Measurements from ENCODE around the gene YTHDF1. TPM values are rescaled to one million over a fixed set of nuclear protein-coding genes. Genes with fewer than 3 reads are reported as not detected.
"Not testable (repeated sequence)": the region's sequence is repeated elsewhere in the genome, so short reads cannot be mapped to it uniquely, and the experiment has no call there.

Gene YTHDF1
- total RNA-seq, 2 donors from 2014 or later: 34.7 to 39.1 TPM

- ATAC-seq: peak in 1 of 2 donors; percentile 35
- Mint-ChIP-seq H3K27ac (no peak overlapping the region), H3K36me3 (no peaks in the 10 kb centered on the region), H3K9me3 (no peaks in the 10 kb centered on the region)
- no peak for DNase-seq (ENCODE audit: low spot score in 2 of 2)
Observed at GRCh38 chr20:63253438-63254231, 37.7 kb upstream of the YTHDF1 start.

GRCh38 chr20:63253065-63253437 is 37.1 kb upstream of the YTHDF1 start:
- no peaks in the 10 kb centered on the region for H3K9me3 Mint-ChIP-seq

DNA sequence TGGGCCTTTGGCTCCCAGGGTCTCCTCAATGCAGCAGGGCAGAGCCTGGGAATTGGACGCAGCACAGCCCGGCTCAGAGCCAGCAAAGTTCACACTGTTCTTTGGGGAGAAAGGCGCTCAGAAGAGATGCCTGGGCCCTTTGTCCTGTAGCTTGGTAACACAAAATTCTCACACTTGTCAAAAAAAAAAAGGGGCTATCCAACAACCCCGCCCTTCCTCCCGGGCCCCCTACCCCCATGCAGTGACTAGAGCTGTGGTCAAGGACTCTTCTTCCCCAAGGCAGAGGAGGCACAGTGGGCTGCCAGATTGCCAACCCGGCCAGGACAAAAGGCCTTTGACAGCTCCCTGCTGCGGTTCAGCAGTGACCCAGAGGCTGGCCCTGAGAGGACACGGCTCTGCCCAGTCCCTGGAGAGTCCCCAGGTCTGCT is 36.4 kb upstream of the YTHDF1 start:
- no peak overlapping the region for H3K27ac Mint-ChIP-seq
- no peaks in the 10 kb centered on the region for H3K9me3 Mint-ChIP-seq
- H3K36me3 Mint-ChIP-seq: no peaks in the 10 kb centered on the region
- ATAC-seq (no peak), DNase-seq (ENCODE audit: low spot score in 2 of 2) (no peak)

More at GRCh38 chr20:63253065-63253437, 37.1 kb upstream of the YTHDF1 start:
- DNase-seq (ENCODE audit: low spot score in 2 of 2) (no peak), ATAC-seq (no peak)
- Mint-ChIP-seq H3K27ac (no peak overlapping the region), H3K36me3 (no peaks in the 10 kb centered on the region)

DNA sequence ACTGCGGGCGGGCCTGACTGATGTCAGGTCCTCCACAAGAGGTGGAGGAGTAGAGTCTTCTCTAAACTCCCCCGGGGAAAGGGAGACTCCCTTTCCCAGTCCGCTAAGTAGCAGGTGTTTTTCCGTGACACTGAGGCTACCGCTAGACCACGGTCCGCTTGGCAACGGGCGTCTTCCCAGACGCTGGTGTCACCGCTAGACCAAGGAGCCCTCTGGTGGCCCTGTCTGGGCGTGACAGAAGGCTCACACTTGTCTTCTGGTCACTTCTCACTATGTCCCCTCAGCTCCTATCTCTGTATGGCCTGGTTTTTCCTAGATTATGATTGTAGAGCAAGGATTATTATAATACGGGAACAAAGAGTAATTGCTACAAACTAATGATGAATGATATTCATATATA is 35.4 kb upstream of the YTHDF1 start:
- DNase-seq (ENCODE audit: low spot score in 2 of 2): not testable (repeated sequence)

GRCh38 chr20:63249891-63250290 is 34.0 kb upstream of the YTHDF1 start:
- H3K9me3 Mint-ChIP-seq: no peaks in the 10 kb centered on the region
- no peak for ATAC-seq
- H3K36me3 Mint-ChIP-seq: no peaks in the 10 kb centered on the region
- no peak for DNase-seq (ENCODE audit: low spot score in 2 of 2)
- H3K27ac Mint-ChIP-seq: no peak overlapping the region

More for the DNA sequence above, 35.4 kb upstream of the YTHDF1 start:
- not testable (repeated sequence) for H3K36me3 Mint-ChIP-seq, H3K27ac Mint-ChIP-seq, H3K9me3 Mint-ChIP-seq, ATAC-seq

DNA sequence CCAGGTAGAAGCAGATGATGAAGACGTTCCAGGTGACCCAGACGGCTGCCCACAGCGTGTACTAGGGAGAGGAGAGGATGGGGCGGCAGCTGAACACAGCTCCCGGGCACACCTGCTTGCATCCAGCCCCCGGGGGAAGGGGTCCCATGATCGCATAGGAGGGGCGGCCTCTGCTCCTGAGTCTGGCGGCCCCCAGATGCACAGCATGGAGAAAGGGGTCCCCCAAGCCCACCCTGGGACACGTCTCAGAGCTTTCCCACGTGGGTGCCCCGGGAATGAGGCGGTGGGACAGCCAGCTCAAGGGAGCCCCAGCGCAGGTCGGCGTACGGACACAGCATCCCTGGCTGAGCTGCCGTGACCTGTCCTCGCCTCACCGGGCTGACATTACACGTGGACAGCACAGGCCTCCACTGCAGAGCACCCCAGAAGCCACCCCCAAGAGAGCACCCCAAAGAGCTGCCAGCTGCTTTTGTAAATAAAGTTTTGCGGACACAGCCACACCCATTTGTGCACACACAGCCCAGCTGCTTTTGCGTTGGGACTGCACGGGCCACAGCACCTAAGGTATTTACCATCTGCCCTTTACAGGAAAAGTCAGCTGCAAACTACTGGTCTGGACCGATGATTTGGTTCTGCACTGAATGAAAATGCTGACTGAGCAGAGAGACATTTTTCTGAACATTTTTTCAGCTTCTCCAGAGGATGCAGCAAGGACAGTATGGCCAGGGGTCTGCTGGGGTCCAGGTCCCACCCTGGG is 33.1 kb upstream of the YTHDF1 start:
- H3K36me3 Mint-ChIP-seq: no peaks in the 10 kb centered on the region
- H3K9me3 Mint-ChIP-seq: no peaks in the 10 kb centered on the region
- DNase-seq (ENCODE audit: low spot score in 2 of 2): no peak
- no peak overlapping the region for H3K27ac Mint-ChIP-seq
- ATAC-seq: no peak

- Mint-ChIP-seq H3K27ac (no peak overlapping the region), H3K9me3 (no peaks in the 10 kb centered on the region), H3K36me3 (no peaks in the 10 kb centered on the region)
- ATAC-seq: no peak
- no peak for DNase-seq (ENCODE audit: low spot score in 2 of 2)
Observed at GRCh38 chr20:63247671-63248228, 31.8 kb upstream of the YTHDF1 start.

DNA sequence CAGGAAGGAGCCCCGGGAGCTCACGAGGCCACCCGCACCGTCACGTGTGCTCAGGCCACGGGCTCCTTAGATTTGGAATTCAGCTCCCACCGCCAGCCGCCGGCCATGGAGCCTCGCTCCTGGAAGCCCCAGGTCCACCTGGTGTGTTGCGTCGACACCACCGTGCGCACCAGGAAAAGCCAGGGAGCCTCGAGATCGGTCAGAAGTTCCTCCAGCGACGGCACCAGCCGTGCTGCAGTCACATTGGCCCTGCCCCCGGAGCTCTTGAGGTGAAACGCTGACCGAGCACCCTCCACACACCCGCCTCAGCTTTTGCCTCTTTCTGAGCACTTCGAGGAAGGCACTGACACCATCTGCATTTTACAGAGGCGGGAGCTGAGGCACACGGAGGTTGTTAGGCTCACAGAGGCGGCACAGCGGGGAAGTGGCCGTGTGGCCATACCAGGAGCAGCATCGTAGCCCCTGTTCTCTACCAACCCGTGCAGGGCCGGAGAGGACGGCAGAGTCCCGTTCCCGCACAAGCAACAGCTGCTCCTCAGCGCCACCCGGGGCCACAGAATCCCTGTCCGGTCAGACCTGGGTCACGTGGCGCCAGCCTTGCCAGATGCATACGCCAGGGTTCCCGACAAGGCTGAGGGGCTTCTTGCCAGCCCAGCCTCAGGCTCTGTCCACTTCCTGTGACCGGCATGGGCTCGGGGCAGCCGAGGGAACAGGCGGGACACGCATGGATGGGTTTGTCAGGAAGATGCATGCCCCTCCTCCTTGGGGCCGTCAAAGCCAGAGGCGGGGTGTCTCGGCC is 30.8 kb upstream of the YTHDF1 start:
- ATAC-seq (no peak), DNase-seq (ENCODE audit: low spot score in 2 of 2) (no peak)
- no peak overlapping the region for H3K27ac Mint-ChIP-seq
- H3K36me3 Mint-ChIP-seq: no peaks in the 10 kb centered on the region
- H3K9me3 Mint-ChIP-seq: no peaks in the 10 kb centered on the region

DNA sequence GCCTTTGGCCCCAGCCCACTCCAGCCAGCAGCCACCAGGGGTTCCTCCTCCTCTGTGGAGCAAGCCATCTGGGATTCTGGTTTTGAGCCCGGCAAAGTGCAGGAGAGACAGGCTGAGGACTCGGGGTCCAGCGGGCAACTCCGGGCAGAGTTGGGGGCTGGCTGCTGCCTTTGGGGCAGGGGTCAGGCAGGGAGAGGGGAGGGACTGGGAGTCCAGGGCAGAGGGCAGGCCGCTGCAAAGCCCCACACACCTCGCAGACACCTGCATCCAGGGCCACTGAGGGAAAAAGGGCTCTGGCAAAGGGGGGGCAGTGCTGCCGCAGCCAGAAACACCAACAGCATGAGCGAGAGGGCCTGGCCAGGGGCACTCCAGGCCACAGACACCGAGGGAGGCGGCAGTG is 28.5 kb upstream of the YTHDF1 start:
- ATAC-seq (no peak), DNase-seq (ENCODE audit: low spot score in 2 of 2) (no peak)
- no peak overlapping the region for H3K27ac Mint-ChIP-seq
- no peaks in the 10 kb centered on the region for H3K9me3 Mint-ChIP-seq
- H3K36me3 Mint-ChIP-seq: no peaks in the 10 kb centered on the region

GRCh38 chr20:63243604-63244247 is 27.8 kb upstream of the YTHDF1 start:
- DNase-seq (ENCODE audit: low spot score in 2 of 2) (no peak), ATAC-seq (no peak)
- Mint-ChIP-seq H3K9me3 (no peaks in the 10 kb centered on the region), H3K27ac (no peak overlapping the region), H3K36me3 (no peaks in the 10 kb centered on the region)

DNA sequence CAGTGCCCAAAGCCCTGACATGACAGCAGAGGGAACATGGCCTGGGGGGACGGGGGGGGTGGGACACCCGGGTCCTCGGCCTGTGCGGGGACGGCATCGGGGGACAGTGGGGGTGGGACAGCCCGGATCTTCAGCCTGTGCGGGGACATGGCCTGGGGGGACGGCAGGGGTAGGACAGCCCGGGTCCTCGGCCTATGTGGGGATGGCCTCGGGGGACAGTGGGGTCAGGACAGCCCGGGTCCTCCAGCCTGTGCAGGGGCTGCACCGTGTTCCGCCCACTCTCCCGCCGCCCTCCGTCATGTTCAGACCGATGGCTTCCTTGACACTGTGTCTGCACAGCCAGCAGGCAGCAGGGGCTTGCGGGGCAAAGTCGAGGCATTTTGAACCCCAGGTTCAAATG is 26.8 kb upstream of the YTHDF1 start:
- Mint-ChIP-seq H3K9me3 (no peaks in the 10 kb centered on the region), H3K36me3 (no peaks in the 10 kb centered on the region), H3K27ac (no peak overlapping the region)
- ATAC-seq (no peak), DNase-seq (ENCODE audit: low spot score in 2 of 2) (no peak)

DNA sequence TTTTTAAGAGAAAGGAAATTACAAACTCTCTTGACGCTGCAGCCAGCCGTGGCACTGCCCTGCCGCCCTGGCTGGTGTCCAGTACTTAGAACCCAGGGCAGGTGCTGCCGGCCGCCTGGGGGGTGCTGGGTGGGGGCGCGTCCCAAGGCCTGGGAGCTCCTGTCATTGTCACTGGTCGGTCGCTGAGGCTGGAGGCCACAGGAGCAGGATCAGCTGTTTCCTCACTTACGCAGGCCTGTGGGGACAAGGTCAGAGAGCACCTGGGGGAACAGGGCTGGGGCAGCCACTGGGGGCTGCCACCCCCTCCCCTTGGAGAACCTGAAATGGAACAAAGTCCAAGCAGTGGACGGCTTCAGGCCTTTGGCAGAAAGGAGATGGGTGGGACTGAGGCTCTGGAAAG is 25.3 kb upstream of the YTHDF1 start:
- ATAC-seq: no peak
- H3K36me3 Mint-ChIP-seq: no peaks in the 10 kb centered on the region
- H3K27ac Mint-ChIP-seq: no peak overlapping the region
- no peaks in the 10 kb centered on the region for H3K9me3 Mint-ChIP-seq
- no peak for DNase-seq (ENCODE audit: low spot score in 2 of 2)

- DNase-seq (ENCODE audit: low spot score in 2 of 2) (no peak), ATAC-seq (no peak)
- Mint-ChIP-seq H3K36me3 (no peaks in the 10 kb centered on the region), H3K9me3 (no peaks in the 10 kb centered on the region), H3K27ac (no peak overlapping the region)
Observed at GRCh38 chr20:63240004-63240403, 24.1 kb upstream of the YTHDF1 start.

GRCh38 chr20:63239431-63239830 is 23.5 kb upstream of the YTHDF1 start:
- no peak for DNase-seq (ENCODE audit: low spot score in 2 of 2)
- no peak overlapping the region for H3K27ac Mint-ChIP-seq
- no peaks in the 10 kb centered on the region for H3K36me3 Mint-ChIP-seq
- ATAC-seq: no peak
- H3K9me3 Mint-ChIP-seq: no peaks in the 10 kb centered on the region

DNA sequence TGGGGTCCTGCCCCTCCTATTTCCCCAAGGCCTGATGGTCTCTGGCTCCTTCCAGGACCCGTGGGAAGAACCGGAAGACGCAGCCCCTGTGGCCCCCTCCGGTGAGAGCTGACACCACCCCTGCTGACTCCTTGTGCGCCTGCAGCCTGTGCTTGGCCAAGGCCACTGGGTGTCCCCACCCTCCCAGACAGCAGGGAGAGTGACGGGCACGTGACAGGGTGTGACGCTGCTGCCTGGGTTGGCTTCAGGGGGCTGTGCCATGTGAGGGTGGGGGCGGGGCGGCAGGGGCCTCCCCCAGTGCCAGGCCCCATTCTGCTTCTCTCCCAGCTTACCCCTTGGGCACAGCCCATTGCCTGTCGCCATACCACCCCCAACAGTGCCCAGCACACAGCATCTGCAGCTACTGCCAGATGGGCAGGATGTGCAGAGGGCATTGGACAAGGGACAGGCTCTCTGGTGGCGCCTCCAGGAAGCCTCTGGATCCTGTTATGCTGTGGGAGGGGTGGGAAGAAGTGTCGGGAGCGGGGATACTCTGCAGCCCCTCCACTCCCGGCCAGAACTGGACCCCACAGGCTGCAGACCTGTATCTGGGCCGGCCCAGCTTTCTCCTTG is 22.7 kb upstream of the YTHDF1 start:
- Mint-ChIP-seq H3K36me3 (no peaks in the 10 kb centered on the region), H3K27ac (no peak overlapping the region), H3K9me3 (no peaks in the 10 kb centered on the region)
- DNase-seq (ENCODE audit: low spot score in 2 of 2): no peak
- ATAC-seq: no peak

- H3K9me3 Mint-ChIP-seq: no peaks in the 10 kb centered on the region
- no peak for DNase-seq (ENCODE audit: low spot score in 2 of 2)
- no peak for ATAC-seq
- H3K36me3 Mint-ChIP-seq: no peaks in the 10 kb centered on the region
- H3K27ac Mint-ChIP-seq: no peak overlapping the region
Observed at GRCh38 chr20:63238031-63238430, 22.1 kb upstream of the YTHDF1 start.

Data from activated naive CD4-positive, alpha-beta T cell treated with anti-CD3 and anti-CD28 coated beads, Interleukin-2, amount 50 U/mL, for 72 hours (primary cell).